WTC11 (cell line): ENCODE measurements around the gene CTDNEP1. TPM values are rescaled to one million over a fixed set of nuclear protein-coding genes. Genes with fewer than 3 reads are reported as not detected.

ENCODE experiments used
- ATAC-seq: fragments of 200-7000 bp; cut with Tn5 transposase; 2 replicates; pipeline ENCODE4 v1.10.0; 2021; ENCODE audit warnings: mild to moderate bottlenecking, moderate library complexity
- CTCF ChIA-PET: fragments of 300-600 bp; sonication (Branson Sonifier 250); formaldehyde crosslinking; loops from one replicate; lab custom pipeline; 2021; ENCODE audit warnings: antibody characterized with exemption; lab: Charles Lee
- POLR2A ChIA-PET: fragments of 350-600 bp; sonication (Branson Sonifier 250); formaldehyde crosslinking; loops from one replicate; lab custom pipeline; 2021; ENCODE audit warnings: antibody characterized with exemption; lab: Charles Lee
- DNase-seq: peaks from one replicate; pipeline ENCODE4 v3.0.0; 2021; ENCODE audit warnings: low spot score
- H3K27ac Mint-ChIP-seq: 2 replicates; pipeline ENCODE4 v1.8.0; 2021; ENCODE audit warnings: mixed read lengths
- H3K27me3 Mint-ChIP-seq: 2 replicates; pipeline ENCODE4 v1.8.0; 2021; ENCODE audit warnings: low read depth, mild to moderate bottlenecking, moderate library complexity, mixed read lengths
- H3K36me3 Mint-ChIP-seq: 2 replicates; pipeline ENCODE4 v1.8.0; 2021; ENCODE audit warnings: mixed read lengths
- H3K4me1 Mint-ChIP-seq: 2 replicates; pipeline ENCODE4 v1.8.0; 2022; ENCODE audit warnings: mixed read lengths
- H3K4me3 Mint-ChIP-seq: 2 replicates; pipeline ENCODE4 v1.8.0; 2021; ENCODE audit warnings: mild to moderate bottlenecking, moderate library complexity, mixed read lengths
- H3K9me3 Mint-ChIP-seq: 2 replicates; pipeline ENCODE4 v1.8.0; 2021; ENCODE audit warnings: mixed read lengths
- AFF4 ChIP-seq: sonication (generic); formaldehyde crosslinking; IDR thresholded peaks from 2 replicates; pipeline ENCODE4 v1.8.1; 2023; ENCODE audit warnings: mild to moderate bottlenecking, missing genetic modification reagents, borderline replicate concordance
- ATF2 ChIP-seq: sonication (generic); formaldehyde crosslinking; IDR thresholded peaks from 2 replicates; pipeline ENCODE4 v1.8.1; 2022; ENCODE audit warnings: low read depth, missing genetic modification reagents, borderline replicate concordance
- ATF3 ChIP-seq: sonication (generic); formaldehyde crosslinking; conservative IDR thresholded peaks from 2 replicates; pipeline ENCODE4 v1.8.1; 2022; ENCODE audit warnings: mild to moderate bottlenecking, missing genetic modification reagents
- E2F1 ChIP-seq: sonication (generic); formaldehyde crosslinking; IDR thresholded peaks from 2 replicates; pipeline ENCODE4 v1.8.0; 2022; ENCODE audit warnings: mild to moderate bottlenecking, missing genetic modification reagents
- E2F5 ChIP-seq: sonication (generic); formaldehyde crosslinking; IDR thresholded peaks from 2 replicates; pipeline ENCODE4 v1.8.1; 2022; ENCODE audit warnings: mild to moderate bottlenecking, moderate library complexity, missing genetic modification reagents
- NFE2L1 ChIP-seq: sonication (generic); formaldehyde crosslinking; IDR thresholded peaks from 2 replicates; pipeline ENCODE4 v1.8.1; 2023; ENCODE audit warnings: missing genetic modification reagents
- NR2C2 ChIP-seq: sonication (generic); formaldehyde crosslinking; IDR thresholded peaks from 2 replicates; pipeline ENCODE4 v1.8.0; 2022; ENCODE audit warnings: mild to moderate bottlenecking, missing genetic modification reagents
- RELA ChIP-seq: sonication (generic); formaldehyde crosslinking; IDR thresholded peaks from 2 replicates; pipeline ENCODE4 v1.8.1; 2022; ENCODE audit warnings: missing genetic modification reagents, mild to moderate bottlenecking, borderline replicate concordance
- TP53 ChIP-seq: sonication (generic); formaldehyde crosslinking; IDR thresholded peaks from 2 replicates; pipeline ENCODE4 v1.8.1; 2023; ENCODE audit warnings: mild to moderate bottlenecking, missing genetic modification reagents
- USF1 ChIP-seq: sonication (generic); formaldehyde crosslinking; IDR thresholded peaks from 2 replicates; pipeline ENCODE4 v1.8.0; 2022; ENCODE audit warnings: mild to moderate bottlenecking, missing genetic modification reagents
- USF2 ChIP-seq: sonication (generic); formaldehyde crosslinking; IDR thresholded peaks from 2 replicates; pipeline ENCODE4 v1.8.1; 2023; ENCODE audit warnings: mild to moderate bottlenecking, missing genetic modification reagents, moderate library complexity
- ZNF121 ChIP-seq: sonication (generic); formaldehyde crosslinking; IDR thresholded peaks from 2 replicates; pipeline ENCODE4 v1.8.0; 2023; ENCODE audit warnings: missing genetic modification reagents
- ZNF263 ChIP-seq: sonication (generic); formaldehyde crosslinking; IDR thresholded peaks from 2 replicates; pipeline ENCODE4 v1.8.1; 2022; ENCODE audit warnings: low read depth, mild to moderate bottlenecking, moderate library complexity, missing genetic modification reagents
- ZNF281 ChIP-seq: sonication (generic); formaldehyde crosslinking; IDR thresholded peaks from 2 replicates; pipeline ENCODE4 v1.8.0; 2023; ENCODE audit warnings: mild to moderate bottlenecking, missing genetic modification reagents
- ZNF416 ChIP-seq: fragments of 250-450 bp; sonication (Bioruptor Pico); IDR thresholded peaks from 2 replicates; pipeline ENCODE4 v1.9.0; 2021; ENCODE audit warnings: mild to moderate bottlenecking, inconsistent platforms
- total RNA-seq: library from RNA; stranded (reverse); gene quantifications from 3 replicates; pipeline ENCODE4 v1.2.3, GENCODE V29; 2021

CTDNEP1 gene
- total RNA-seq, 1 experiment from 2014 or later = 127 TPM

GRCh38 chr17:7235693-7236665 lies 15.6 kb downstream of the CTDNEP1 start:
- TF ChIP-seq AFF4 = no peak
- no peak for TF ChIP-seq TP53 (CRISPR knock-in tag)
- no peak for TF ChIP-seq ATF3 (CRISPR knock-in tag)
- TF ChIP-seq NFE2L1 (CRISPR knock-in tag) = no peak
- Mint-ChIP-seq H3K36me3 (peaks cover 30% of the 10 kb centered on the region), H3K4me1 (peaks cover 38% of the 10 kb centered on the region), H3K9me3 (no peaks in the 10 kb centered on the region), H3K27ac (no peak overlapping the region; the same call in none of the 2 replicates), H3K27me3 (no peaks in the 10 kb centered on the region), H3K4me3 (no peak overlapping the region)
- POLR2A ChIA-PET = no interaction called here
- CTCF ChIA-PET = interaction anchor here (6.0 kb wide), 1 partner anchor 15 kb away, joined by 36 read pairs; the partner anchor contains the start of genes ACADVL and DLG4
- ATAC-seq (no peak), DNase-seq (no peak)

- H3K4me3 Mint-ChIP-seq = peak within 1 kb of the TSS; percentile 99
- ChIA-PET CTCF (interaction anchor here (1.2 to 6.0 kb wide), 5 partner anchors 14 to 62 kb away, joined by 5 to 36 read pairs (median 7); partner anchors contain the start of genes ACADVL and DLG4), POLR2A (interaction anchor here (0.6 to 1.3 kb wide), 5 partner anchors 9 to 22 kb away, joined by 3 to 5 read pairs (median 4); partner anchors contain the start of genes ACADVL and DLG4)
- DNase-seq (peak; percentile 95), ATAC-seq (peak; percentile 31)
- H3K4me1 Mint-ChIP-seq = peaks cover 29% of the 10 kb centered on the region
- H3K27ac Mint-ChIP-seq = peak within 1 kb of the TSS; percentile 96
- H3K9me3 Mint-ChIP-seq = no peaks in the 10 kb centered on the region
- no peaks in the 10 kb centered on the region for H3K27me3 Mint-ChIP-seq
- H3K36me3 Mint-ChIP-seq = peaks cover 37% of the 10 kb centered on the region
- TF ChIP-seq ATF2 (no peak), NR2C2 (CRISPR knock-in tag) (no peak), ZNF416 (CRISPR knock-in tag) (peak; percentile 98), E2F1 (CRISPR knock-in tag) (peak; percentile 58; the same call in 1 of the 2 replicates), USF1 (peak; percentile 100), ZNF263 (CRISPR knock-in tag) (no peak), ZNF281 (CRISPR knock-in tag) (peak; percentile 84; the same call in 1 of the 2 replicates), USF2 (CRISPR knock-in tag) (peak; percentile 100), E2F5 (0 out of 2 replicates have a peak, but pooled peaks have one; percentile 84), ZNF121 (CRISPR knock-in tag) (peak; percentile 79; the same call in 1 of the 2 replicates), RELA (0 out of 2 replicates have a peak, but pooled peaks have one; percentile 70)
Measured at GRCh38 chr17:7234083-7234951, 17.2 kb downstream of the CTDNEP1 start, which contains the start of gene DVL2. Gene DVL2, minus strand, starts transcription at chr17:7234517. Its CDS starts 255 bp downstream, at chr17:7234262.
